Ectodermal cell (in vitro differentiated cells): Measurements from ENCODE around the gene PER1.

Source experiments
- H3K27ac ChIP-seq: 2 replicates; pipeline ENCODE4 v1.7.0; 2013; ENCODE audit warnings: mild to moderate bottlenecking, low read depth, low read length; ENCODE audit not compliant: insufficient read depth, poor library complexity, severe bottlenecking
- H3K27me3 ChIP-seq: 2 replicates; pipeline ENCODE4 v1.7.0; 2013; ENCODE audit warnings: mild to moderate bottlenecking, low read length; ENCODE audit not compliant: insufficient read depth, control insufficient read depth, poor library complexity, severe bottlenecking
- H3K36me3 ChIP-seq: one replicate; pipeline ENCODE4 v1.7.0; 2013; ENCODE audit warnings: low read length; ENCODE audit not compliant: control insufficient read depth, insufficient read depth
- H3K4me1 ChIP-seq: one replicate; pipeline ENCODE4 v1.7.0; 2013; ENCODE audit warnings: low read length; ENCODE audit not compliant: control insufficient read depth, insufficient read depth
- H3K4me3 ChIP-seq: 2 replicates; pipeline ENCODE4 v1.7.0; 2013; ENCODE audit warnings: low read depth, low read length, control low read depth; ENCODE audit not compliant: insufficient read depth
- H3K9me3 ChIP-seq: 2 replicates; pipeline ENCODE4 v1.7.0; 2013; ENCODE audit warnings: mild to moderate bottlenecking, low read length, moderate library complexity; ENCODE audit not compliant: control insufficient read depth
- WGBS, 2 experiments: methylation state at CpG; one replicate each; pipeline ENCODE4 v1.1.7; 2013; ENCODE audit warnings: missing lambda C conversion rate in 2 of 2; 5-methylcytosine and 5-hydroxymethylcytosine counted together

PER1 gene

DNA sequence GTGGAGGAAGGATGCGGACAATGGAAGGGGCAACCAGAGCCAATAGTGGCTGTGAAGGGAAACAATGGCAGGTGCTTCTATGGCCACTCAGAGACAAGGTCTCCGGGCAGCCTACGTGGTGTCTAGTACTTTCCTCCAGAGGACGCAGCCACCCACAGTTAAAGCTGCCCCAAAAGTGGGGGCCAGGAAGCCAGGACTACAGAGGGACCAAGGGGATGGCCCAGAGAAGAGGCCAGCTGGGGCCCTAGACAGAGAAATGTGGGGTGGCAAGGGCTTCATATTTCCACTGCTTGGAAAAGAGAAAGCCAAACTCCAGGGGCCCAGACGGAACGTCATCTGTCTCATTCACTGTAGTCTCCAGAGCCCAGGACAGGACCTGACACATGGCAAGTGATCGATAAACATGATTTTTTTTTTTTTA lies 837 bp upstream of the PER1 start:
- Histone ChIP-seq H3K9me3 (no peaks in the 10 kb centered on the region), H3K4me3 (no peak overlapping the region), H3K27me3 (no peaks in the 10 kb centered on the region), H3K27ac (peak overlapping the region; percentile 85), H3K4me1 (peaks cover 18% of the 10 kb centered on the region), H3K36me3 (peaks cover 12% of the 10 kb centered on the region)
- 91 to 93% methylated on average over 7 of the region's 7 CpGs for WGBS, 2 experiments

DNA sequence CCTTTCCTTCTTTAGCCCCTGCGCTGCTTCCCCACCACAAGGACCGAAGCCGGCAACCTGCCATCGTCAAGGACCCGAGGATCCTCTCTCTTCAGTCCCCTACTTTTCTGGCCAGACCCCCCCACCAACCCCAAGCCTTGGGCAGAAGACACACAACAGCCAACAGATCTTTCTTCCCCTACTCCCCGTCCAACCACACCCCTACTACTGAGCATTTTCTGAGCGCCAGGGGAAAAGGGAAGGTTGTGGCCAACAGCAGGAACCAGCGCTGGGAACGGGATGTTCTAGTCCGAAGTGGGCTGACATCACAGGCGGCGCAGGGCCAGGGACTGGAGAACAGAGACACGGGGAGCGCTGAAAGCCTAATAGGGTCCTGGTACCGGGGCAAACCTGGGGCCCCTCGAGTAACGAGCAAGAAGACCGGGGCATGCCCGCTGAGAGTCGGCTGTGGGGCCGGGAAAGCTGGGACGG lies 528 bp downstream of the PER1 start:
- WGBS, 2 experiments = 1% methylated on average over 22 of the region's 22 CpGs
- Histone ChIP-seq H3K27ac (peak overlapping the region; percentile 38), H3K36me3 (peaks cover 24% of the 10 kb centered on the region), H3K4me1 (peaks cover 18% of the 10 kb centered on the region), H3K27me3 (no peaks in the 10 kb centered on the region), H3K4me3 (peak overlapping the region; percentile 74), H3K9me3 (no peaks in the 10 kb centered on the region)

DNA sequence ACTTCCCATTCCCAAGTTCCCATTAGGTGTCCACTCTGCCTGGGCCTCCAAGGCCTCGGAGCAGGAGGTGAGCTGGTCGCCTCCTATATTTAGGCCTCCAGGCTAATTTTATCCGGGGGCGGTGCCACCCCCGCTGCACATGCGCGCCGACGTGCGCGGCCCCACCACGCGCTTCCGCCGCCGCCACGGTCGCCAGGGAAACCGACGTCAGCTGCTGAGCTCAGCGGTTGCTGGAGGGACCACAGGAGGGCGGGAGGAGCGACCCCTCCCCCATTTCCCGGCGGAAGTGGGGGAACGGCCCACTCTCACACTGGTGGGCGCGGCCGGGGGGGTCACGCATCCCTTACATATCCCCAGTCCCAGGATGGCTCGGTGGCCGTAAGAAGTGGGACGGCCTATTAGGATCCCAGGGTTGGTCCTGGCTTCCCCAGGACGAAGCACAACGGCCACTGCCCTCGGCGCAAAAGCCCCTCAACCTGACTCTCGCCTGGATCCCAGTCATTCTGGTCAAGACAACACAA lies 1.0 kb downstream of the PER1 start:
- Histone ChIP-seq H3K4me1 (peaks cover 18% of the 10 kb centered on the region), H3K27ac (peak overlapping the region; percentile 38)
- 1% methylated on average over 38 of the region's 38 CpGs for WGBS, 2 experiments

DNA sequence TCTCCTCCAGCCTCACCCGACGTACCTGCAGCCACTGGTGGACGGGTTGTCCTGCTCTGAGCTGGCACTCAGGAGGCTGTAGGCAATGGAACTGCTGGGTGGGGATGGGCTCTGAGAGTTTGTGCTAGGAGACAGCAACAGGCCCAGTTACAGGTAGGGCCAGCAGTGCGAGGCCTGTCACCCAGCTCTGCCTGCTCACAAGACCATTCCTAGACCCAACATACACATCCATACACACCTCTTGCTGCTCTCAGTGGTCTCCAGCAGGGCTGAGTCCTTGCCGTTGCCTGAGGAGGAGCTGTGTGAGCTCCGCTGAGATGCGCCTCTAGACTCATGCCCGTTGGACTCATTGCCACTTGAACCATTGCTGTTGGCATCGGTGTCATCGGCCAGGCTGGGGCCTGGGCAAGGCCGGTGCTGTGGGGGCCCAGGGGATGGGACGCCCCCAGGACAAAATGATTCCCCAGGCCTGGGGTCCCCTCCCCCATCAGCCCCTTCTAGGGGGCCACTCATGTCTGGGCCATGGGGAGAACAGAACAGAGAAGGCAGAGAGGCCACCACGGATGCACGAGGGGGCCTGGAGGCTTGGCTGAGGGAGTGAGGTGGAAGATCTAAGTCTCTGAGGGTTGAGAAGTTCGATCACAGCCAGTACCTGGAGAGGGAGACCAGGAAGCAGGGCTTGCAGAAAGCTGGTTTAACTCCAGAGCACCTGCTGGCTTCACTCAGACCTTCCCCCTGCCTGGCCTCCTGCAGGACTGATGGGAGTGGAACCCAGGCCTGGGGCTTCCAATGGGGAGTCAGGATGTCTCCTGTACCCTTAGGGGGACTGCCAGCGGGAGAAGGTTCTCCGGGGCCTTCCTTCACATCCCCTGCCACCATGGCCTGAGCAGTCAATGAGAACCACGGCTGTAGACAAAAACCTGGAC lies 1.7 kb downstream of the PER1 start:
- H3K4me3 ChIP-seq = peak overlapping the region; percentile 74

More for the DNA sequence above, 1.0 kb downstream of the PER1 start:
- Histone ChIP-seq H3K36me3 (peaks cover 28% of the 10 kb centered on the region), H3K9me3 (no peaks in the 10 kb centered on the region), H3K4me3 (peak overlapping the region; percentile 74), H3K27me3 (no peaks in the 10 kb centered on the region)

DNA sequence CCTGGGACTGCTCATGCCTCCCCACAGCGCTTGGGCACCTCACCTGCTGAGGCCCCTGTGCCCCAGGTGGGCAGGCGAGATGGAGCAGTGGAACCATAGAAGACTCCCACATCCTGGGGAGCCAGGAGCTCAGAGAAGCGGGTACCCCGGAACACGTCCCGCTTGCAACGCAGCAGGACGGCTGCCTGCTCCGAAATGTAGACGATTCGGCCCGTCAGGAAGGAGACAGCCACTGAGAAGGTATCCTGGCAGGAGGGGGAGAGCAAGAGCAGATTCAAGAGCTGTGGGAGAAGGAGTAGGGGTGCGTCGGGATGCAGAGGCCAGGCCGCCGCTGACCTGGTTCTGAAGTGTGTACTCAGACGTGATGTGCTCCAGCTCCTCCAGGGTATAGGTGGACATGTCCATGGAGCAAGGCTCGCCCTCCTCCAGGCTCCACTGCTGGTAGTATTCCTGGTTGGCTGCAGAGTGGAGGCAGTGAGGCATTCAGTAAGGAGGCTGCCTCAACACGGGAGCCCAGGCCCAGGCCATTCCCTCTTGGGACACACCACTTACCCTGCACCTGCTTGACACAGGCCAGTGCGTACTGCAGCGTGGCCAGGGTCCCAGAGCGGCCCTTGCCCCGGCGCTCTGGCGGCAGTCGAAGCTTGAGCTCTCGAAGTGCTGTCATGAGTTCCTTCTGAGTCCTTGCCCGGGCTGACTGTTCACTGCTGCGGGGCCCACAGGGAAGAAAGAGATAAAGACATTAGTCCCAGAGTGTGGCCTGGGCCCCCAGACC lies 2.6 kb downstream of the PER1 start:
- H3K4me1 ChIP-seq = peaks cover 15% of the 10 kb centered on the region
- no peaks in the 10 kb centered on the region for H3K27me3 ChIP-seq
- H3K36me3 ChIP-seq = peaks cover 37% of the 10 kb centered on the region
- H3K9me3 ChIP-seq = no peaks in the 10 kb centered on the region
- no peak overlapping the region for H3K27ac ChIP-seq
- 93 to 97% methylated on average over 29 of the region's 29 CpGs for WGBS, 2 experiments
- H3K4me3 ChIP-seq = no peak overlapping the region

More for the DNA sequence above, 1.7 kb downstream of the PER1 start:
- WGBS, 2 experiments = 85 to 87% methylated on average over 18 of the region's 18 CpGs
- Histone ChIP-seq H3K9me3 (no peaks in the 10 kb centered on the region), H3K27me3 (no peaks in the 10 kb centered on the region), H3K27ac (no peak overlapping the region), H3K4me1 (peaks cover 18% of the 10 kb centered on the region), H3K36me3 (peaks cover 36% of the 10 kb centered on the region)

DNA sequence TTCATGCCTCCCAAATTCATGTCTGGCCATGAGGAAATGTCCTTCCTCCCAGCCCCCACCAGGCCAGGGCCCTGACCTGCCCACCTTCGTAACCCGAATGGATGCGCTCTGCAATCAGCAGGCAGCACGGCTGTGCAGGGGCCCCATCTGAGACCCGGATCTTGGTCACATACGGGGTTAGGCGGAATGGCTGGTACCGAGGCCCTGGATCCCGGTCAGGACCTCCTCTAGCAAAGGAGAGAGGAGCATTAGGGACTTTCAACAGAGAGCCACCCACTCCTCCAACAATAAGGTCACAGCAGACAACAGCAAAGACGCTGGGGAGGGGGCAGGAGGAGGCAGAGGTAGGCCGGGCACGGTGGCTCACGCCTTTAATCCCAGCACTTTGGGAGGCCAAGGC lies 3.6 kb downstream of the PER1 start:
- no peak overlapping the region for H3K27ac ChIP-seq
- no peak overlapping the region for H3K4me3 ChIP-seq
- WGBS, 2 experiments = 90 to 95% methylated on average over 13 of the region's 13 CpGs
- peaks cover 37% of the 10 kb centered on the region for H3K36me3 ChIP-seq
- peaks cover 11% of the 10 kb centered on the region for H3K4me1 ChIP-seq
- no peaks in the 10 kb centered on the region for H3K27me3 ChIP-seq
- no peaks in the 10 kb centered on the region for H3K9me3 ChIP-seq

DNA sequence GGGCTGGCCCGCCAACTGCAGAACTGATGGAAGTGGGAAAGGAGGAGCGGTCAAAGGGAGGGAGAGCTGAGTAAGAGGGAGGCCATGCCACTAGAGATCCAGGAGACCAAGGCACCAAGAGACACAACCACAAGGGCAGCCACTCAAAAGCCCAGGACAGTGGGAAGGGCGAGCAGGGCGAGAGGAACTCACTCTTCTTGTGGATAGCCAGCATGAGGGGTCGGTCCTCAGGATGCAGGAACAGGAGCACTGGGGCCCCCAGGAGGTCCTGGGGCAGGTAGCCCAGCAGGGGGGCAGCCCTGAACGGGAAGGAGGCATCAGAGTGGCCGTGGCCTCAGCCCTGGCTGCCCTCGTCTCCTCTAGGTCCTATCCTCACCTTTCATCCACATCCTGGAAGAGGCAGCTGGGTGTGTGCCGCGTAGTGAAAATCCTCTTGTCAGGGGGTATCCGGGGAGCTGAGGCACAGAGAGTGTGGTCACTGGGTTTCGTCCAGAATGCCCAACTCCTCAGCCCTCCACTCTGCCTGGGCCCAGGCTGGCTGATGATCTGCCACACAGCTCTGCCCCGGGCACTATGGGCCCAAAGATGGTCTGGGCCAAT lies 4.3 kb downstream of the PER1 start:
- peaks cover 6% of the 10 kb centered on the region for H3K4me1 ChIP-seq
- H3K4me3 ChIP-seq = no peak overlapping the region
- no peak overlapping the region for H3K27ac ChIP-seq
- H3K36me3 ChIP-seq = peaks cover 37% of the 10 kb centered on the region
- no peaks in the 10 kb centered on the region for H3K9me3 ChIP-seq
- H3K27me3 ChIP-seq = no peaks in the 10 kb centered on the region
- 91 to 93% methylated on average over 13 of the region's 13 CpGs for WGBS, 2 experiments

DNA sequence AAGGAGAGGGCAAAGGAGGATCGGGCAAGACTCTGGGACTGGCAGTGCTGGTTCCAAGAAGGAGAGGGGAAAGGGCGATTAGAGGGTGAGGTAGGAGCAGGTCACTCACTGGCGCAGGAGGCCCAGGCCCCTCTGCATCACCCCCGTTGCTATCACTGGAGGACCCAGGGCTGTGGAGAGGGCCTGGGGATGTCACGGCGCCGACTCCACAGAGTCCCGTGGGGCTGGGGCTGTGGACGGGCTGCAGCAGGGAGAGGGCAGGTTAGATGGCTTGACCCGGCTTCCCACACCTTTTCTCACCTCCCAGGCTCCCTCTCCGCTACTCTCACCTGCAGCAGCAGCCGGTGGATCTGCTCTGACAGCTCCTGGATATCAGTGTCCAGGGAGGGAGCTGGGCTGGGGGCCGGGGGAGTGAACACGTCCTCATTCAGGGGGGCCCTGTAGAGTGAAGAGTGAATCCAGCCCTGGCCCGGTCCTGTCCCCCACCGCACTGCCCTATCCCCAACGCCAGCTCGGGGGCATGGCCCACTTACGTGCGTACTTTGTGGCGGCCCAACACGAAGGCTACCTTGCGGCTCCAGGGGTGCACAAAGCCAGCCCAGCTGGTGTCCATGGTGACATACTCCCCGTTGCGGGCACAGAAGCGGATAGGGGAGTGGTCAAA lies 4.9 kb downstream of the PER1 start:
- Histone ChIP-seq H3K27me3 (no peaks in the 10 kb centered on the region), H3K4me3 (no peak overlapping the region), H3K9me3 (no peaks in the 10 kb centered on the region), H3K27ac (no peak overlapping the region), H3K4me1 (no peaks in the 10 kb centered on the region), H3K36me3 (peaks cover 37% of the 10 kb centered on the region)
- 90 to 95% methylated on average over 25 to 26 of the region's 26 CpGs for WGBS, 2 experiments

DNA sequence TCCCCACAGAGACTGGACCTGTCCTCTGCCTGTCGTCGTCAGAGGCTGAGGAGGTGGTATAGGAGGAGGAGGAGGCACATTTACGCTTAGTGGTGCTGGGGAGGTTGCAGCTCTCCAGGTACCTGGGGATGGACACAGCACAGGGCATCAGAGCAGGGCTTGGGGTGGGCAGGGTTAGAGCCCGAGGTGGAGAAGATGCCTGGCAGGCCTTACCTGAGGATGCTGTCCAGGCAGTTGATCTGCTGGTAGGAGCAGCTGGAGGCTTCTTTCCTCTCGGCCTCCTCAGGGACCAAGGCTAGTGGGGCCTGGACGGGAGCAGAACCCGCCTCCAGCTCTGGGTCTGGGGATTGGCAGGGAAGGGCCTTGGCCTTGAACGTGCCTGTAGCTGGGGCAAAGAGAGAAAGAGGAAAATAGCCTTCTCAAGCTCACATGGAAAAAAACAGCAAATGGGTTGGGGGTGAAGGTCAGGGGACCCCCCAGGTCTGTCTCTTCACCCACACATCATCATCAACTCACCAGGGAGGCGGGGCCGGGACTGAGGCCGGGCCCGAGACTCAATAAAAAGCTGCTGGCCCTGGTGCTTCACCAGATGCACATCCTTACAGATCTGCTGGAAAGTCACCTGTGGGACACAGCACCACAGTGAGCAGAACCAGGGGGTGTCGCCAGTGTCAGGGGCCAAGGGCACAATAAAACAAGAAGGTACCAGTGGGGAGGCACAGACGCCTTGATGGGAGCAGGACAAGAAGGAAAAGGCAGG lies 5.6 kb downstream of the PER1 start:
- no peak overlapping the region for H3K4me3 ChIP-seq
- no peaks in the 10 kb centered on the region for H3K9me3 ChIP-seq
- no peaks in the 10 kb centered on the region for H3K4me1 ChIP-seq
- peaks cover 37% of the 10 kb centered on the region for H3K36me3 ChIP-seq
- no peak overlapping the region for H3K27ac ChIP-seq
- H3K27me3 ChIP-seq = no peaks in the 10 kb centered on the region
- 94% methylated on average over 14 of the region's 14 CpGs for WGBS, 2 experiments
